GM23338 (cell line): Measurements from ENCODE around the gene IRF8.

Experiments
- CREB1 ChIP-seq: fragments of 250-450 bp; sonication (Bioruptor Pico); IDR thresholded peaks from 2 replicates; pipeline ENCODE4 v1.5.0; 2020; ENCODE audit warnings: low read depth, mild to moderate bottlenecking, moderate library complexity
- EZH2phosphoT487 ChIP-seq: fragments of 200-600 bp; sonication (generic); IDR thresholded peaks from one replicate; pipeline ENCODE4 v1.8.1; 2018; ENCODE audit warnings: antibody characterized with exemption; ENCODE audit not compliant: unreplicated experiment
- TF ChIP-seq, protein P1 (sequence below), 2 experiments: fragments of 200-600 bp in 1 of 2; sonication (generic) in 1 of 2; conservative IDR thresholded peaks; 2 replicates each; pipeline versions ENCODE4 v1.5.1 to v1.6.1; 2016 to 2017; ENCODE audit warnings: antibody characterized with exemption in 2 of 2, low read depth in 2 of 2, mild to moderate bottlenecking in 2 of 2, moderate library complexity in 1 of 2

DNA sequence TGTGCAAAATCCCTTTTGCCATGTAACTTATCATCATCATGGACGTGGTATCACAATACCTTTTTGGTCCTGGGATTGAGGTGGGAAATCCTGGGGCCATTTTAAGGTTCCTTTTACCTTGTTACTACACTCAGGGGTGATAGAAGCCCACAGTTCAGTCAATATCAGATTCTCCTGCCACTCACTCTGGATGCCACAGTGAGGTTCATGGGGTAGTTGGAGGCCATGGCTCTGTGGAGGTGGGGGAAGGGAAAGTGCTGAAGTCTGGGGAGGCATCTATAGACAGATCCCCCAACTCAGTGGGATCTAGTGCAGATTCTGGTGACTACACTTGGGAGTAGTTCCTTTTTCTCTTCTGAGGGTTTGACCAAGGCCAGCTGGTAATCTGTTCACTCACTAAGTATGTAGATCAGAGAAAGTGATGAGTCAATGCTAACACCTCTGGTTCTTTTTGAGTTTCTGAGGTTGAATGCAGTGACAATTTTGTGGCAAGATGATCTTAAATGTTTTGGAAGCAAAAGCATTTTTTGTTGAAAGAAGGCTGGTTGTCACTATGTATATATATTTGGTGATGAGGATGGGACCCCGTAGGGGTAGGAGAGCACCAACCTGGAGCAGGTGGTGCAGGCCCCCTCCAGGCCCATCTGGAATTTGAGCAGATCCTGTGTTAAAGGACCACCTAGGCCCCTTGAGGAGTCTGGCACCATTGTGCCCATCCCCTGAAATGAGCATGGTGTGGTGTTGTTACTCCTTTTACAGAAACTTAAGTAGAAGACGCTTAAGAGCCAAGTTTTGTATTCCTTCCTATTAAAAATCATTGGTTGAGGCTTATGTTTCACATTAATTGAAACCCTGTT, 18.8 kb upstream of the IRF8 start:
- TF ChIP-seq CREB1 (CRISPR knock-in tag) (no peak), EZH2phosphoT487 (no peak)
- TF ChIP-seq, protein P1, sequence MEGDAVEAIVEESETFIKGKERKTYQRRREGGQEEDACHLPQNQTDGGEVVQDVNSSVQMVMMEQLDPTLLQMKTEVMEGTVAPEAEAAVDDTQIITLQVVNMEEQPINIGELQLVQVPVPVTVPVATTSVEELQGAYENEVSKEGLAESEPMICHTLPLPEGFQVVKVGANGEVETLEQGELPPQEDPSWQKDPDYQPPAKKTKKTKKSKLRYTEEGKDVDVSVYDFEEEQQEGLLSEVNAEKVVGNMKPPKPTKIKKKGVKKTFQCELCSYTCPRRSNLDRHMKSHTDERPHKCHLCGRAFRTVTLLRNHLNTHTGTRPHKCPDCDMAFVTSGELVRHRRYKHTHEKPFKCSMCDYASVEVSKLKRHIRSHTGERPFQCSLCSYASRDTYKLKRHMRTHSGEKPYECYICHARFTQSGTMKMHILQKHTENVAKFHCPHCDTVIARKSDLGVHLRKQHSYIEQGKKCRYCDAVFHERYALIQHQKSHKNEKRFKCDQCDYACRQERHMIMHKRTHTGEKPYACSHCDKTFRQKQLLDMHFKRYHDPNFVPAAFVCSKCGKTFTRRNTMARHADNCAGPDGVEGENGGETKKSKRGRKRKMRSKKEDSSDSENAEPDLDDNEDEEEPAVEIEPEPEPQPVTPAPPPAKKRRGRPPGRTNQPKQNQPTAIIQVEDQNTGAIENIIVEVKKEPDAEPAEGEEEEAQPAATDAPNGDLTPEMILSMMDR (conservative IDR thresholded peaks at IDR 0.05; ENCODE audit: low read depth in 2 of 2) = no peak
